HL-60/S4 (cell line): ENCODE measurements around the gene ST6GAL1.
"Not testable (repeated sequence)": the region's sequence is repeated elsewhere in the genome, so short reads cannot be mapped to it uniquely, and the experiment has no call there.

Experiments used
- in situ Hi-C: fragments of 300-500 bp; cut with MboI; formaldehyde crosslinking; loops from 2 replicates; pipeline ENCODE4 v1.14.3; 2022; ENCODE audit warnings: low sequenced_read_pairs

Gene ST6GAL1

DNA sequence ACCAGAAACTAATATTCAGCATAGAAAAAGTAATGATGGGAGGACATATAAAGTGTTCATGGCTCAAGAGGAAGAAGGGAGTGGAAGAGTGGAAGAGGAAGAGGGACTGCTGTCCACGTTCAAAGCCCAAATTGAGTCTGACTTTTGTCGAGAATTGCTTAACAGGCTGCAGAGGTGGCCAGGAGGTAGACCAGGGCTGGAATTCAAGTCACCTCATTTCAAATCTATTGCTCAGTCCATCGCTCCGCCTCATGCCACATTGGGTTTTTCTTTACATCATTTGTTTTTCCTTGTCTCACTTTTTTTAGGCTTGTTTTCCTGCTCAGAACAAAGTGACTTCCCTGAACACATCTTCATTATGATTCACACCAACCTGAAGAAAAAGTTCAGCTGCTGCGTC is 112.0 kb downstream of the ST6GAL1 start:
- in situ Hi-C loops, result no loop called here

DNA sequence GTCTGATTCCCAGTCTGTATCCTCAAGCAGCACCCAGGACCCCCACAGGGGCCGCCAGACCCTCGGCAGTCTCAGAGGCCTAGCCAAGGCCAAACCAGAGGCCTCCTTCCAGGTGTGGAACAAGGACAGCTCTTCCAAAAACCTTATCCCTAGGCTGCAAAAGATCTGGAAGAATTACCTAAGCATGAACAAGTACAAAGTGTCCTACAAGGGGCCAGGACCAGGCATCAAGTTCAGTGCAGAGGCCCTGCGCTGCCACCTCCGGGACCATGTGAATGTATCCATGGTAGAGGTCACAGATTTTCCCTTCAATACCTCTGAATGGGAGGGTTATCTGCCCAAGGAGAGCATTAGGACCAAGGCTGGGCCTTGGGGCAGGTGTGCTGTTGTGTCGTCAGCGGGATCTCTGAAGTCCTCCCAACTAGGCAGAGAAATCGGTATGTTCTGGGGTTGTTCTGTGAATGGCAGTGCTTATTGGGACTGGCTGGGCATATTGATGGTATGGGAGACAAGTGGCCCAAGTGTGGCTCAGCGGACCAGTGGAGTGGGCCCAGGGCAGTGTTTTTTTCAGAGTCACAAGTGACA is 112.6 kb downstream of the ST6GAL1 start:
- in situ Hi-C loops, result no loop called here

DNA sequence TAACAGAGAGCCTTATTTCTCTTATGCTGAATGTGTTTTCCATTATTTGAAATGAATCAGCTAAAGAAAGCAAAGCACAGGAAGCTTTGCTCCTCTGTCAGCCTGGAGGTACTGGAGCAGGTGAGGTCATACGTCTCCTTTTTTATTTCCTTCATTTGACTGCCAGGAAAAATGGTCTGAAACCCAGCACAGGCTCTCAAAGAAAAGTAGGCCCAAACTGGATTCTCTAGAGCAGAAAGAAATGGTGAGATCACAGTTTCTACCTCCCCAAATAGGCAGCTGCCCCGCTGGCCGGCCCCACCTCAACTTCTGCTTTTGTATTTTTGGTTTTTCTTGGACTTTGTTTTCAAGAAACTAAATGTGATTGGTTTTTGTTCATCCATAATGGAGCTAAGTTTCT is 113.9 kb downstream of the ST6GAL1 start:
- in situ Hi-C loops, result no loop called here

DNA sequence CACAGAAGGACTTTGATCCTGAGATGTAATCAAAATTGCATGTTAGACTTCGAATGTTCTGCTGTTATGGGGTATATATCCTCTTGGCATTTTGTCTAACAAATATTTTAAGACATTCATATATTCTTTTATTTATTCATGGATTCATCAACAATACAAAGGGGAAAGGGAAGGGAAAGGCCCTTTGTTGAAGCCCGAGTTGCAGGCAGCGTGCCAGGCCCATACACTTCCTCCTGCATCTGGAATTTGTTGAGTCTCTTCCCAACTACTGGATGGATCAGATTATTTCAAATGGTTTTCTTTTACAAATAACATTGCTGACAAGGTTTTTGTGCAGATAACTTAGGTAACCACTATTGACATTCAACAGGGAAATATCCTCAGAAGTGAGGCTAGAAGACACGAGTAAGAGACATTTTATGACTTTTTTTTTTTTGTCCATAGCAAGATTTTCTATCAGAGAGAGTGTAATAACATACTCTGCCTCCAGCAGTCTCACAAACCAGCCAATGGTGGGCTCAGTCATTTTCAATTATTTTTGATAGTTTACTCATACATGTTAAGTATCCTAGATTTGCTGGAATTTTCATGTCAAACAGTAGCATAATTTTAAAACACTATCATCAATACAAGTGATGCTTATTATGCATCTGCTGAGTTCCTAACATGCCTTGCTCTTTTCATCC is 114.7 kb downstream of the ST6GAL1 start:
- in situ Hi-C loops, result no loop called here

DNA sequence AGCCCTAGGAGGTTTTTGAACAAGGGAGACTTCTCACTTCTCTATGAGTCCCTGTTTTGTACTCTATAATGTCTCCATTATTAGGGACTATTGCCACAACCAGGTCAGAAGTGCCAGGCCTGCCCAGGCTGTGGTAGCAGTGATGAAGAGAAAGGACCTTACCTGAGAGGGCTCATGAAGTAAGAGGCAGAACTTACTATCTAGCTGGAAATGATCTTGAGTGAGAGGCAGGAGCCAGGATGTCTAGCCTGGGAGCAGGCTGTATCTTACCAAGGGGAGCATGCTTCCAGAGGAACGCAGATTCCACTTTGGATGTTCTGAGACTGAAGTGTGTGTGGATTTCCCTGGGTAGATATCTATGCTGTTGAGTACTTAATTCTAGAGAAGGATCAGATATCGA is 115.7 kb downstream of the ST6GAL1 start:
- in situ Hi-C loops, result no loop called here

DNA sequence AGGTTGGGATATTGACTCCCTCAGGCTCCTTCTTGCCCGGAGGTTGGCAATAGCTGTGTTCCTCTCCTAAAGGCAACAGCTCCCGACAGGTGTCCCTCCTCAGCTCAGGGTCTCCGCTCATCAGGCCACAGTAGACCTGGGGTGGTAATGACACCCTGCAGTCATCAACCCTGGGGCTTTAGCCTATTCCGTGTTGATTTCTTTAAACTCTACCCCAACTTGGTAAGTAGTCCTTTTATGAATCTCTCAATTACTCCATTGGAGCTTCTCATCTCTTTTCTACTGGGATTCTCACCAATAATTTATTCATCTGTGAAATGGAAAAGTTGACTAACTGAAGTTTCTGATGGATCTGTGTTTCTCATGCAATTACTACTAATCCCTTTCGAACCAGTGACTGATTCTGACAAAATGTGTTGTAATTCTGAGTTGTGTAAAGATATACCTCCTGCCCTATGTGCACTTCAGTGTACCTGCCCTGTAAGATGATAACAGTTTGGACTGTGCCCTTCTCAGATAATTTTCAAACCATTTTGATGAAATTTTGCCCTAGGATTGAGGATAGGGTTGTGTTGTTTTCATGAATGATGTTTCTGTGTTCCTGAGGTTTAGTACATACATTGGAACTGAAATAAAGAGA is 119.3 kb downstream of the ST6GAL1 start:
- in situ Hi-C loops, result no loop called here

DNA sequence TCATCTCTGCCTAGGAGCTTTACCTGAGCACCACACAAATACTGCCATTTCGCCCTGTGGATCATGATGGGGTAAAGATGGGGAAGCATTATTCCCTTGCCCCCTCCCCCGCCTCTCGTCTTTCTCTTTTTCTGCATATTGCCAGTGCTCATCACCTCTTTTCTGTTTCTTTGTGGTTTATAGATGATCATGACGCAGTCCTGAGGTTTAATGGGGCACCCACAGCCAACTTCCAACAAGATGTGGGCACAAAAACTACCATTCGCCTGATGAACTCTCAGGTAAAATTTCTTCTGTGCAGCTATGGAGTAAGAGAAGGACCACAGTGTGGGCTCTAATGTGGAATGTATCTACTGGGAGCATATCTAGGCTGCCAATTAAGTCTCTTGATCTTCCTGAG is 120.7 kb downstream of the ST6GAL1 start:
- in situ Hi-C loops, result no loop called here

DNA sequence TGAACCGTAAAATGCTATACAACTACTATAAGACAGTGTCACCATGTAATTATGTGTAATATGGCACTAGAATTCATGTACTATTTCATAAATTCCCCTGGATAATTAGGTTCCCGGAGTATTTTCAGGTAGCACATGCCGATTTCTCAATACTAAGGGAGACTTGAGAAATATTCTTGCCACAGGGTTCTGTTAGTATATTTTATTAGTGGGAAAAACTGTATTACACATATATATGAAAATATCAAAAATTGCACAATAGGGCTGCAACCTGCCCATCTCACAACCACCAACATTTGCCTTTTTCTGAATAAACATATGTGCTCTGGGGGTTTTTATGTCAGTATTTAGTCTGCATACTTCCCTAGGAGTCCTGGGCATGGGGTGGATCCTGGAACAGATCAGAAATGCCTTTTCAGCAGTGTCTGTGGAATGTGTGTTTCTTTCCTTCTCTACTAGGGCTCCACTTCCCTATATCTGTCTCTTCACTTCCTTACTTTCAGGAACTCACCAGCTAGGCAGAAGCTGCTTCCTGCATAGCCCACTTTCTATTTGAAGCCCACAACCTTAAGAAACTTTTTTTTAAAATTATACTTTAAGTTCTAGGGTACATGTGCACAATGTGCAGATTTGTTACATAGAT is 121.5 kb downstream of the ST6GAL1 start:
- in situ Hi-C loops, result no loop called here

DNA sequence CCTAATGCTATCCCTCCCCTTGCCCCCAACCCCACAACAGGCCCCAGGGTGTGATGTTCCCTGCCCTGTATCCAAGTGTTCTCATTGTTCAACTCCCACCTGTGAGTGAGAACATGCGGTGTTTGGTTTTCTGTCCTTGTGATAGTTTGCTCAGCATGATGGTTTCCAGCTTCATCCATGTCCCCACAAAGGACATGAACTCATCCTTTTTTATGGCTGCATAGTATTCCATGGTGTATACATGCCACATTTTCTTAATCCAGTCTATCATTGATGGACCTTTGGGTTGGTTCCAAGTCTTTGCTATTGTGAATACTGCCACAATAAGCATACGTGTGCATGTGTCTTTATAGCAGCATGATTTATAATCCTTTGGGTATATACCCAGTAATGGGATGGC is 122.1 kb downstream of the ST6GAL1 start:
- in situ Hi-C loops, result not testable (repeated sequence)

DNA sequence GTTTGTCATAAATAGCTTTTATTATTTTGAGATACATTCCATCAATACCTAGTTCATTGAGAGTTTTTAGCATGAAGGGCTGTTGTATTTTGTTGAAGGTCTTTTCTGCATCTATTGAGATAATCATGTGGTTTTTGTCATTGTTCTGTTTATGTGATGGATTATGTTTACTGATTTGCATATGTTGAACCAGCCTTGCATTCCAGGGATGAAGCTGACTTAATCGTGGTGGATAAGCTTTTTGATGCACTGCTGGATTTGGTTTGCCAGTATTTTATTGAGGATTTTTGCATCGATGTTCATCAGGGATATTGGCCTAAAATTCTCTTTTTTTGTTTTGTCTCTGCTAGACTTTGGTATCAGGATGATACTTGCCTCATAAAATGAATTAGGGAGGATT is 124.1 kb downstream of the ST6GAL1 start:
- in situ Hi-C loops, result not testable (repeated sequence)

DNA sequence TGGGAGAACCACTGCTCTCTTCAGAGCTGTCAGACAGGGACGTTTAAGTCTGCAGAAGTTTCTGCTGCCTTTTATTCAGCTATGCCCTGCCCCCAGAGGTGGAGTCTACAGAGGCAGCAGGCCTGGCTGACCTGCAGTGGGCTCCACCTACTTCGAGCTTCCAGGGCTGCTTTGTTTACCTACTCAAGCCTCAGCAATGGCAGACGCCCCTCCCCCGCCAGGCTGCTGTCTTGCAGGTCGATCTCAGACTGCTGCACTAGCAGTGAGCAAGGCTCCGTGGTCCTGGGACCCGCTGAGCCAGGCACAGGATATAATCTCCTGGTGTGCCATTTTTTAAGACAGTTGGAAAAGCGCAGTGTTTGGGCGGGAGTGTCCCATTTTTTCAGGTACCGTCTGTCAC is 127.5 kb downstream of the ST6GAL1 start:
- in situ Hi-C loops, result not testable (repeated sequence)

DNA sequence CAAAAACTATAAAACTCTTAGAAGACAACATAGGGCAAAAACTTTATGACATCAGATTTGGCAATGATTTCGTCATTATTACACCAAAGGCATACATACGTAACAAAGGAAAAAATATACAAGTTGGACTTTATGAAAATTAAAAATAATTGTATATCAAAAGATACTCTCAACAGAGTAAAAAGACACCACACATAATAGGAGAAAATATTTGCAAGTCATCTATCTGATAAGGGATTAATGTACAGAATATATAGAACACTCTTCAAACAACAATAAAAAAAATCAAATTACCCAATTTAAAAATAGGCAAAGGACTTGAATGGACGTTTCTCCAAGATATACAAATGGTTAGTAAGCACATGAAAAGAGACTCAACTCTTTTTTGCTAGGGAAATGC is 131.4 kb downstream of the ST6GAL1 start:
- in situ Hi-C loops, result no loop called here

DNA sequence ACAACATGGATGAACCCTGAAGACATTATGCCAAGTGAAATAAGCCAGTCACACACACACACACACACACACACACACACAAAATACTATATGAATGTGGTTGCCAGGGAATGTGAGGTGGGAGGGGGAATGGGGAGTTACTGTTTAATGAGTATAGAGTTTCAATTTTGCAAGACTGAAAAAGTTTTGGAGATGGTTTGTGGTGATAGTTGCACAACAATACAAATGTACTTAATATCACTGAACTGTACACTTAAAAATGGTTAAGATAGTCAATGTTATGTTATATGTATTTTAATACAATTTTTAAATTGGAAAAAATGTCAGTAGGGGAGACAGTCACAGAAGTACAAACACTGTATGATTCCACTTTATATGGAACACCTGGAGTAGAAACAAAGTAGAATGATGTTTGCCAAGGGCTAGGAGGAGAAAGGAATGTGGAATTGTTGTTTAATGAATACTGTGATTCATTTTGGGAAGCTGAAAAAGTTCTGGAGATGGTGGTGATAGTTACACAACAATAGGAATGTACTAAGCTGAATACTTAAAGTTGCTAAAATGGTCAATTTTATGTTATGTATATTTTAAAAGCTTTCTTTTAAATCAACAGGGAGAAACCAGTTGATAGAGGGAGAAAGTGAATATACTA is 132.3 kb downstream of the ST6GAL1 start:
- in situ Hi-C loops, result no loop called here

DNA sequence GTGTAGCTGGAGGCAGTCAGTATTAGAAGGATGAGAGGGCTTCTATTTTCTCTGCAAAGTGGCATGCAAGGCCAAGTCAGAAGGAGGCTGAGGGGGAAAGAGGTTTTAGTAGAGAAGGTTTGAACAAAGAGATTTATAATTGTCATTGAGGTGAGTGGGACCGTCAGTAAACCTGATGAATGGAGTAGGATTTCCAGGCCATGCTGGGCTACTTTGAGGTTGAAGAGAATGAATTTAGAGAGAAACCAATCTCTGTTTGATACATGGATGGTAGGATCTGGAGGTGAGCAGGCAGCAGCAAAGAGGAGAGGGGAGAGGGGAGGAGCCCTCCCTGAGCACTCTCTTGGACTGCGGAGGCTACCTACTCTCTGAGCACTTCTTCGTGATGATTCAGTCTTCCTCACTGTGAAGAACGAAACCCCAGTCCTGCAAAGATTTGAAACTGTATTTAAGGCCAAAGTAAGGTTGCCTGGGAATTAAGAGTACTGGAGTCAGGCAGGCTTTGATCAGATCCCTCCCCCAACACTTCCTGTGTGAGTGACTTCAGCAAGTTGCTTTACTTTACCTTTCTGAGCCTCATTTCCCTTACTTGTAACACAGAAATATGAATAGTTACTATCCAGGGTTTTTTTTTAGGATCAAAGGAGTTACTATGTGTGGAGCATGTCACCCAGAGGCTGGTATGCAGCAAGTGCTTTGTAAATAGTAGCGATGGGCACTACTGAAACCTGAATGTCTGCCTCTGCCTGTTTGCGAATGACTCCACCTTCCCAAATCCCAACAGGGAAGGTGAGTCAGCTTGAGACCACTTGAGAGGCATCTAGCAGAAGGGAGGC is 133.2 kb downstream of the ST6GAL1 start:
- in situ Hi-C loops, result no loop called here

DNA sequence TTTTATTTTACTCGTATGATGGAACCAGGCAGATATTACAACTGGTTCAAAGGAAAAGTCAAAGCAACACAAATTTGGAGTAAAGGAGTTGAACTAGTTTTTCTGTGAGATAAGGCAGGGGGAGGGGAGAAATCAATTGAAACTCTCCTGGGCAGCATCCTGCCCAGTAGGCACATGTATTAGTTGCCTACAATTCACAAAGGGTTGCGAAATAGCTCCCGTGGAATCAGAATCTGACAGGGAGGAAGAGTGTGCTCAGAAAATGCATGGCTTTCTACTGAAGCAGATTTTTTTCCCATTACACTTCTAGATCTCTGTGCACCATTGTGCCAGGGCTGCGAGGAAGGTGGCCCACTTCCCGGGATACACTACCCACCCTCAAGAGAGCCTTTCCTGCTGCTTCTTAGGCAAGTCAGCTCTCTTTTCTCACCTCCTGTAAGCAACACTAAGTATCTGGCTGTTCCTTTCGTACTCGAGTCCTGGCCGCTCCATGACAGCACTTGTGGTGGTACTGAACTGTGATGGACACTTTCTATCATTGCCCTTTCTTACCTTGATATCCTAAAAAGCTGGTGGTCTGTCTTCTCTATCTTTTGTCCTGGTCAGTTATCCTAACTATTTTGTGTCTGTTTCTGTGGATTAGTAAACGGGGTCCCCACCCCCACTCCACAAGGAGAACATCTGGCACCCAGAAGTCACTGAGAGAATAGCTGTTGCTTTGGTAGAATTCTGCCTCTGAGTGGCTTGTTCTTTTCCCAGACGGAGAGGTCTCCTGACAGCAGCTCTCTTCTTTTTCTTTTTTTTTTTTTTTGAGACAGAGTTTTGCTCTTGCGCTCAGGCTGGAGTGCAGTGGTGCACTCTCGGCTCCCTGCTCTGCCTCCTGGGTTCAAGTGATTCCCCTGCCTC is 134.1 kb downstream of the ST6GAL1 start:
- in situ Hi-C loops, result no loop called here

DNA sequence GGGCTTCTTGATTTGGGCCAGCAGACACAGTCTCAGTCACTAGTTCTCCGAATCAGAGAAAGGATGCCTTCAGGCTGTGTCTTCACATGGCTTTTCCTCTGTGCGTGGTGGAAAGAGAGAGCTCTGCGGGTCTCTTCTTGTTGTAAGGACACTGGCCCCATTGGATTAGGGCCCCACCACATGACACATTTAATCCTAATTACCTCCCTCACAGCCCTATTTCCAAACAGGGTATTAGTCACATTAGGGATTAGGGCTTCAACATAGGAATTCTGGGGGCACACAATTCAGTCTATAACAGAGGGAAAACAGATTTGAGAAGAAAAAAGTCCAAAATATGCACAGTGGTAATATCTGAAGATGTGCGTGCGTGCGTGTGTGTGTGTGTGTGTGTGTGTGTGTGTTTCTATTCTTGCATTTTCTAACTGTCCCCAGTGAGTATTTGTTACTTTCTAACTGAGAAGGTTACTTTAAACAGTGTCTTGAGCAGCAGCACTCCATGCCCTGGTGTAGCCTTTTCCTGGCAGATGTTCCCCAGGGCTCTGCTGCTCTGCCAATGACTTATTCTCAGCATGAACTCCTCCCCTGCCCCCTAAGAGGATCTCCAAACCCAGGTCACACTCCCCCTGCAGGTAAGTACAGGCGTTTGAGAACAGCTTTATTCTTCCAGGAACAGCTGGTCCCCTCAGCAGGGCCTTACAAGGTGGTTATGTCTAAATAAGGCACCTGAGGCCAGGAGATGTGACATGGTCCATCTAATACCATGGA is 136.1 kb downstream of the ST6GAL1 start:
- in situ Hi-C loops, result no loop called here

DNA sequence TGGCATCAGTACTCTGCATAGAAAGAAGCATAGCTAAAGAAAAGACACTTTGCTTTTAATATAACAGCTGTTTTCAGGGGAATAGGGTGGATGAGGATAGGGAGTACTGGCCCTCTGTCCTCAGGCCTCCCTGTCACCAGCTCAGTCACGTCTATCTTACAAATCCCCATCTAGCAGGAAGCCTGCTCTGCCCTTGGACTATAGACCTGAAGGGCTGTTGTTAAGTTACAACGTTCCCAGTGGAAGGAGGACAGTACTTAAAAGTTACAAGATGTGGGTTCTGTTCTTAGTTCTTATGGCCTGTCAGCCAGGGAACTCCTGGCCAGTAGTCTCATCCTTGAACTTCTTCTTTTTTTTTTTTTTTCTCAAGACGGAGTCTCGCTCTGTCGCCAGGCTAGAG is 138.5 kb downstream of the ST6GAL1 start:
- in situ Hi-C loops, result no loop called here

DNA sequence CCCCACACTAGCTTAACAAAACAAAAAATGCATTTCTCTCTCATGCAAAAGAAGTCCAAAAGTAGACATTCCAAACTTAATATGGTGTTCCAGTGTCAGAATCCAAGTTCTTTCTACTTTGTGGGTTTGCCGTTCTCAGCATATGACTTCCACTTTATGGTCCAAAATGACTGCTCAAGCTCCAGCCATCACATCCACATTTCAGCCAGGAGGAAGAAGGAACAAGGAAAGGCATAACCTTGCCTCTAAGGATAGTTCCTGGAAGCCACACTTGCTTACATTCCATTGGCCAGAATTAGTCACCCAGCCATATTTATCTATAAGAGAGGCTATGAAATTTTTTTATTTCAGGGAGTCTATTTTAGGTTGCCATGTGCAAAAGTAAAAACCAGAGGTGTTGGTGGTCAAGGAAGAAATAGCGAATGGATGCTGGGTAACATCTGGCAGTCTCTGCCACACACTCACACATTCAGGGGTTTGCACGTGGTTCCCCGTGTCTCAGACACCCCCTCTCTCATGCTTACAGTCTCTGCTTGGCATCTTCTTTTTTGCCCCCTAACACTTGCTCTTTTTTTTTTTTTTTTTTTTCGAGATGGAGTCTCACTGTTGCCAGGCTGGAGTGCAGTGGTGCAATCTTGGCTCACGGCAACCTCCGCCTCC is 139.7 kb downstream of the ST6GAL1 start:
- in situ Hi-C loops, result no loop called here
